MM.1S (cell line): ENCODE data around the gene ABCG8.

Source experiments
- EZH2 ChIP-seq: fragments of 300-600 bp; sonication (generic); optimal IDR thresholded peaks from 2 replicates; pipeline ENCODE3; 2017; ENCODE audit warnings: low read depth, mild to moderate bottlenecking, antibody characterized with exemption, low read length, mixed read lengths
- EZH2phosphoT487 ChIP-seq: fragments of 300-600 bp; sonication (generic); IDR thresholded peaks from 2 replicates; pipeline ENCODE4 v1.6.1; 2018; ENCODE audit warnings: antibody characterized with exemption, low read length
- TF ChIP-seq, protein P1 (sequence below): fragments of 300-600 bp; sonication (generic); IDR thresholded peaks from 2 replicates; pipeline ENCODE4 v1.5.1; 2016; ENCODE audit warnings: antibody characterized with exemption, low read length, mixed read lengths

DNA sequence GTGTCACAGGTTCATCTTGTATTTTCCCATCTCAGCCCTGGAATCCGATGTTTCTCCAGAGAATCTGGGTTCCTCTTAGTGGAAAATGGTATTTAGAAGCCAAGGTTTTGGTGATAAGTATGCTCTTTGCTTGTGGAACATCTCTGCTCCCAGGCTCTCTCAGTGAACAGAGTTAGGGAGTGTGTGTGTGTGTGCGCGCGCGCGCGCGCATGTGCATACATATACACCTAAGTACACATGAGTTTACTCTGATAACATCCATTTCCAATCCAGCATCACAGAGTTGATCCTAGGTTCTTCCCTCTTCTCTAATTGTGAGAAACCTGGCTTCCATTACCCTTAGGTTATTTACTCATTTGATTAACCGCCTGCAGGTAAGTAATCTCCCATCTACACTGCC, 41.7 kb downstream of the ABCG8 start:
- TF ChIP-seq, protein P1, sequence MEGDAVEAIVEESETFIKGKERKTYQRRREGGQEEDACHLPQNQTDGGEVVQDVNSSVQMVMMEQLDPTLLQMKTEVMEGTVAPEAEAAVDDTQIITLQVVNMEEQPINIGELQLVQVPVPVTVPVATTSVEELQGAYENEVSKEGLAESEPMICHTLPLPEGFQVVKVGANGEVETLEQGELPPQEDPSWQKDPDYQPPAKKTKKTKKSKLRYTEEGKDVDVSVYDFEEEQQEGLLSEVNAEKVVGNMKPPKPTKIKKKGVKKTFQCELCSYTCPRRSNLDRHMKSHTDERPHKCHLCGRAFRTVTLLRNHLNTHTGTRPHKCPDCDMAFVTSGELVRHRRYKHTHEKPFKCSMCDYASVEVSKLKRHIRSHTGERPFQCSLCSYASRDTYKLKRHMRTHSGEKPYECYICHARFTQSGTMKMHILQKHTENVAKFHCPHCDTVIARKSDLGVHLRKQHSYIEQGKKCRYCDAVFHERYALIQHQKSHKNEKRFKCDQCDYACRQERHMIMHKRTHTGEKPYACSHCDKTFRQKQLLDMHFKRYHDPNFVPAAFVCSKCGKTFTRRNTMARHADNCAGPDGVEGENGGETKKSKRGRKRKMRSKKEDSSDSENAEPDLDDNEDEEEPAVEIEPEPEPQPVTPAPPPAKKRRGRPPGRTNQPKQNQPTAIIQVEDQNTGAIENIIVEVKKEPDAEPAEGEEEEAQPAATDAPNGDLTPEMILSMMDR, result no peak
- TF ChIP-seq EZH2 (no peak), EZH2phosphoT487 (no peak)
